Testis (tissue), 2 donors: Measurements from ENCODE around the gene MAP3K1.

Experiments used
- CTCF ChIP-seq, 3 experiments: fragments of 450-650 bp in 2 of 3; fragments of 200-600 bp in 1 of 3; sonication (generic) in 1 of 3; IDR thresholded peaks; one replicate each; pipeline ENCODE4 v1.5.1; 2016 to 2019; ENCODE audit warnings: antibody characterized with exemption in 3 of 3, mild to moderate bottlenecking in 2 of 3, moderate library complexity in 1 of 3
- POLR2A ChIP-seq: fragments of 450-650 bp; IDR thresholded peaks from one replicate; pipeline ENCODE4 v1.6.1; 2017; ENCODE audit warnings: antibody characterized with exemption, mild to moderate bottlenecking, moderate library complexity

- TF ChIP-seq CTCF (IDR thresholded peaks at IDR 0.05) (no peak), POLR2A (no peak)
Observed at GRCh38 chr5:56922922-56923321, 107.6 kb downstream of the MAP3K1 start.
